Stimulated activated naive CD4-positive, alpha-beta T cell (primary cell): ENCODE measurements around the gene MAP3K7CL.

ENCODE experiments used
- DNase-seq, 6 experiments: peaks; one replicate each; lab custom pipeline; 2025; lab: John Stamatoyannopoulos, UW

The MAP3K7CL gene

GRCh38 chr21:29196670-29197191 lies 66.3 kb downstream of the MAP3K7CL start:
- DNase-seq: no peak

- no peak for DNase-seq
These were observed 70.7 kb downstream of the MAP3K7CL start for GRCh38 chr21:29201186-29201585.

- DNase-seq: no peak
These were observed 74.6 kb downstream of the MAP3K7CL start for GRCh38 chr21:29205009-29205408.

GRCh38 chr21:29205988-29206387 lies 75.5 kb downstream of the MAP3K7CL start:
- no peak for DNase-seq

GRCh38 chr21:29206445-29206844 lies 76.0 kb downstream of the MAP3K7CL start:
- no peak for DNase-seq

- DNase-seq: no peak
These were observed 76.8 kb downstream of the MAP3K7CL start for GRCh38 chr21:29207201-29207600.

GRCh38 chr21:29208044-29208681 lies 77.7 kb downstream of the MAP3K7CL start:
- DNase-seq: no peak

- DNase-seq: no peak
These were observed 78.2 kb downstream of the MAP3K7CL start for GRCh38 chr21:29208682-29209059.

GRCh38 chr21:29209696-29210095 lies 79.3 kb downstream of the MAP3K7CL start:
- no peak for DNase-seq

GRCh38 chr21:29211205-29211604 lies 80.8 kb downstream of the MAP3K7CL start:
- DNase-seq: no peak

- no peak for DNase-seq
These were observed 82.0 kb downstream of the MAP3K7CL start for GRCh38 chr21:29212446-29212845.

GRCh38 chr21:29213513-29214385 lies 83.3 kb downstream of the MAP3K7CL start:
- no peak for DNase-seq

- DNase-seq: no peak
These were observed 85.3 kb downstream of the MAP3K7CL start for GRCh38 chr21:29215709-29216108.

- DNase-seq: no peak
These were observed 87.4 kb downstream of the MAP3K7CL start for GRCh38 chr21:29217818-29218291.

- no peak for DNase-seq
These were observed 88.3 kb downstream of the MAP3K7CL start for GRCh38 chr21:29218749-29219148.

GRCh38 chr21:29219165-29219770 lies 88.8 kb downstream of the MAP3K7CL start:
- DNase-seq: no peak

GRCh38 chr21:29221253-29221744 lies 90.9 kb downstream of the MAP3K7CL start:
- DNase-seq: no peak

- no peak for DNase-seq
These were observed 93.6 kb downstream of the MAP3K7CL start for GRCh38 chr21:29224006-29224405.
